SU-DHL-6 (cell line): Measurements from ENCODE around the gene NRG3.

Source experiments
- CTCF ChIP-seq: fragments of 200-600 bp; sonication (generic); IDR thresholded peaks from one replicate; pipeline ENCODE4 v1.5.1; 2017; ENCODE audit warnings: antibody characterized with exemption, mild to moderate bottlenecking, low read length, moderate library complexity; ENCODE audit not compliant: insufficient read depth, poor library complexity, severe bottlenecking
- EZH2phosphoT487 ChIP-seq: fragments of 200-600 bp; sonication (generic), shearing (Covaris generic); conservative IDR thresholded peaks from 2 replicates; pipeline ENCODE4 v1.6.1; 2018; ENCODE audit warnings: mild to moderate bottlenecking, antibody characterized with exemption, low read length, moderate library complexity, mixed read lengths

GRCh38 chr10:82882722-82883121 is 1007.7 kb downstream of the NRG3 start:
- TF ChIP-seq CTCF (no peak), EZH2phosphoT487 (no peak)
